Omental fat pad (tissue), 4 donors: ENCODE data around the gene ZNF318. TPM values are rescaled to one million over a fixed set of nuclear protein-coding genes. Genes with fewer than 3 reads are reported as not detected.
"Not testable (repeated sequence)": the region's sequence is repeated elsewhere in the genome, so short reads cannot be mapped to it uniquely, and the experiment has no call there.

ENCODE experiments used
- ATAC-seq: fragments of 150-250 bp; one replicate; pipeline ENCODE4 v1.9.1; 2016; ENCODE audit warnings: mild to moderate bottlenecking, moderate library complexity; ENCODE audit not compliant: low FRiP score
- DNase-seq: peaks from one replicate; pipeline ENCODE4 v3.0.0-alpha.2; 2019; ENCODE audit warnings: low spot score
- total RNA-seq, 4 donors: library from RNA; depleted of rRNA; stranded (reverse); fragments of >200 nt; gene quantifications; one replicate each; pipeline ENCODE4 v1.1.0, GENCODE V29; 2016
- TF ChIP-seq, protein P1 (sequence below), 3 donors: fragments of 450-650 bp; IDR thresholded peaks; one replicate each; pipeline ENCODE4 v1.5.1; 2016 to 2017; ENCODE audit warnings: antibody characterized with exemption in 3 of 3, mild to moderate bottlenecking in 3 of 3, moderate library complexity in 2 of 3

Gene ZNF318
- total RNA-seq, 4 donors from 2014 or later, result 9.2 to 15.8 (median 12.7) TPM

DNA sequence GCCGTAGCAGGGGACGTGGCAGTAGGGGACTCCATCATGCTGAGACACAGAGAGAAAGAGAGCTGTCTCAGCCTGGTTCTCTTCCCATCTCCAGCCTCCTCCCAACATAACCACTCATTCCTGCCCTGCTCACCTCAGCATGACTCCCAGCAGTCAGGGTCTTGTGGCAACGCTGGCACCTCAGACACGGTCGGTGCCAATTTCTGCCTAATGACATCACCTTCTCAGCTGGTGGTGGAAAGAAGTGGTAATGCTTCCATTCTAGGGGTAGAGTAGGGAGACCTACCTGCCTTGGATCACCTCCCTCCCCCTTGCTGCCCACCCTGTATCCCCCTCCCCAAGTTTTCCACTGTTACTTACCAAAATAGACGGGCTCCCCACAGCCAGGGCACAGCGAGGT, 63.4 kb downstream of the ZNF318 start:
- TF ChIP-seq, protein P1, sequence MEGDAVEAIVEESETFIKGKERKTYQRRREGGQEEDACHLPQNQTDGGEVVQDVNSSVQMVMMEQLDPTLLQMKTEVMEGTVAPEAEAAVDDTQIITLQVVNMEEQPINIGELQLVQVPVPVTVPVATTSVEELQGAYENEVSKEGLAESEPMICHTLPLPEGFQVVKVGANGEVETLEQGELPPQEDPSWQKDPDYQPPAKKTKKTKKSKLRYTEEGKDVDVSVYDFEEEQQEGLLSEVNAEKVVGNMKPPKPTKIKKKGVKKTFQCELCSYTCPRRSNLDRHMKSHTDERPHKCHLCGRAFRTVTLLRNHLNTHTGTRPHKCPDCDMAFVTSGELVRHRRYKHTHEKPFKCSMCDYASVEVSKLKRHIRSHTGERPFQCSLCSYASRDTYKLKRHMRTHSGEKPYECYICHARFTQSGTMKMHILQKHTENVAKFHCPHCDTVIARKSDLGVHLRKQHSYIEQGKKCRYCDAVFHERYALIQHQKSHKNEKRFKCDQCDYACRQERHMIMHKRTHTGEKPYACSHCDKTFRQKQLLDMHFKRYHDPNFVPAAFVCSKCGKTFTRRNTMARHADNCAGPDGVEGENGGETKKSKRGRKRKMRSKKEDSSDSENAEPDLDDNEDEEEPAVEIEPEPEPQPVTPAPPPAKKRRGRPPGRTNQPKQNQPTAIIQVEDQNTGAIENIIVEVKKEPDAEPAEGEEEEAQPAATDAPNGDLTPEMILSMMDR (IDR thresholded peaks at IDR 0.05), result no peak
- DNase-seq (no peak), ATAC-seq (no peak)

DNA sequence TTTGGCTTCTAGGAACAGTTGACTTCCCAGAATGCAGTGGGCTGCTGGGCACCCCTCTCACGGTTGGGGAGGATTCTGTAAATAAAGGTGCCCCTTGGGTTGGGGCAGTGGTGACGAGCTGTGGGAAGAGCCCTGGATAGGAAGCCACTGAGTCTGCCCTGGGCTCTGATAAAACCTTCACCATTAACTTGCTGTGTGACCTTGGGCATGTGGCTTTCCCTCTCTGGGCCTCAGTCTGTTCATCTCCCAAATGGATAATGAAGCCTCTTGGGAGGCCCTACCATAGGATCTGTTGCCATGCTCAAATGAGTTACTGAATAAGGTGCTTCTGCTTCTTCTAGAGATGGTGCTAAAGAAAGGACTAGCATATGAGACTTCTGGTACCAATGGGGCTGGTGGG, 64.6 kb downstream of the ZNF318 start:
- TF ChIP-seq, protein P1 (IDR thresholded peaks at IDR 0.05), result no peak
- DNase-seq (no peak), ATAC-seq (no peak)

DNA sequence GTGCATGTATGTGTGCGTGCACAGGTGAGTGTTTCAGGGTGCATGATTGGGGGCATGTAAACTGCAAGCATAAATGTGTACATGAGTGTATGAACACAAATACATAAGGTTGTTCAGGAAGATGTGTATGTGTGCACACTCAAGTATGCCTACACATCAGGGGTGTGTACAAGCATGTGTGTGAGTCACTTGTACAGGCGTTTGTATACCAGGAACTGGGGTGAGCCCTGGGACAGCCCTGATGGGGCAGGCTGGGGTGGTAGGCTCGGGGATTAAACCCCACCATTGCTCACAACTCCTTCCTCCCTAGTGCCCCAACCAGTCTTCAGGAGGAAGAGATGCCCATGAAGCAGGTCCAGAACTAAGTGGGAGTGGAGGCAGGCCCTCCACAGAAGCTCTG, 65.1 kb downstream of the ZNF318 start:
- TF ChIP-seq, protein P1 (IDR thresholded peaks at IDR 0.05), result no peak
- no peak for ATAC-seq
- no peak for DNase-seq

DNA sequence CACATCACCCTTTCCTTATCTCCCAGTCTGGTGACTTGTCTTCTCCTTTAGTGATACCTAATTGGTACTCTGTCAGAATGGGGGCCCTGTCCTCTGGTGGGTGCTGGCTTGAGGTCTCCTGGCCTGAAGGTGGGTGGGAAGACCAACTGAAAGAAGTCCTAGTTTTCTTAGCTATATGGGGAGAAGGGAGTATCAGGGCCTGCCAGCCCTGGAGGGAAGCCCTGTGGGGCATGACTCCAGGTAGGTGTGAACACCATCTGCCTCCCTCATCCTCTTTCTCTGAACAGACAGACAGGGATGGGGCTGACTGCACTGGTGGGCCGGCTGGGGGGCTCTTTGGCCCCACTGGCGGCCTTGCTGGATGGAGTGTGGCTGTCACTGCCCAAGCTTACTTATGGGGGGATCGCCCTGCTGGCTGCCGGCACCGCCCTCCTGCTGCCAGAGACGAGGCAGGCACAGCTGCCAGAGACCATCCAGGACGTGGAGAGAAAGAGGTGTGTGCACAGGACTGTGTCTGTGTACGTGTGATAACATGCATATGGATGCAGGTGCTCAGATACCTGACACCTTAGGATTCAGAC, 65.6 kb downstream of the ZNF318 start:
- TF ChIP-seq, protein P1 (IDR thresholded peaks at IDR 0.05), result no peak
- DNase-seq (no peak), ATAC-seq (no peak)

DNA sequence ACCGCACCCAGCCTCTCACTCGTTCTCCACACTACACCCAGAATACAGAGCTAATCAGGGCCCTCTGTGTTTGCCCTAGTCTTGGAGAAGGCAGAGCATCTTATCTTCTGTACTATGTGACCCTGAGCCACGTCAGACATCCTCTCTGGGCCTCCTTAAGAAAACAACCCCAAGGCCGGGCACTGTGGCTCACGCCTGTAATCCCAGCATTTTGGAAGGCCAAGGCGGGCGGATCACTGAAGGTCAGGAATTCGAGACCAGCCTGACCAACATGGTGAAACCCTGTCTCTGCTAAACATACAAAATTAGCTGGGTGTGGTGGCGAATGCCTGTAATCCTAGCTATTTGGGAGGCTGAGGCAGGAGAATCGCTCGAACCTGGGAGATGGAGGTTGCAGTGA, 66.4 kb downstream of the ZNF318 start:
- ATAC-seq, result not testable (repeated sequence)

DNA sequence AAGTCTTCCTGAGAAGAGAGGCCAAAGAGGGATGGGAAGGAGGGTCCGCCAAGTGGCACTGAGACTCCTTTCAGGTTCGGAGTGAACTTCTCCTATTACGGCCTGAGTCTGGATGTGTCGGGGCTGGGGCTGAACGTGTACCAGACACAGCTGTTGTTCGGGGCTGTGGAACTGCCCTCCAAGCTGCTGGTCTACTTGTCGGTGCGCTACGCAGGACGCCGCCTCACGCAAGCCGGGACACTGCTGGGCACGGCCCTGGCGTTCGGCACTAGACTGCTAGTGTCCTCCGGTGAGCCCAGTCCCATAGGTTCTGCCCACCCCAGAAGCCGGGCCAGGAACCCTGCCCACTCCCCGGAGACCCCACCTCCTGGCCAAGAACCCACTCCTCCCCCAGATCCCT, 67.3 kb downstream of the ZNF318 start:
- ATAC-seq, result no peak
- TF ChIP-seq, protein P1 (IDR thresholded peaks at IDR 0.05), result no peak
- DNase-seq, result no peak

More for the DNA sequence above, 66.4 kb downstream of the ZNF318 start:
- DNase-seq, result not testable (repeated sequence)

DNA sequence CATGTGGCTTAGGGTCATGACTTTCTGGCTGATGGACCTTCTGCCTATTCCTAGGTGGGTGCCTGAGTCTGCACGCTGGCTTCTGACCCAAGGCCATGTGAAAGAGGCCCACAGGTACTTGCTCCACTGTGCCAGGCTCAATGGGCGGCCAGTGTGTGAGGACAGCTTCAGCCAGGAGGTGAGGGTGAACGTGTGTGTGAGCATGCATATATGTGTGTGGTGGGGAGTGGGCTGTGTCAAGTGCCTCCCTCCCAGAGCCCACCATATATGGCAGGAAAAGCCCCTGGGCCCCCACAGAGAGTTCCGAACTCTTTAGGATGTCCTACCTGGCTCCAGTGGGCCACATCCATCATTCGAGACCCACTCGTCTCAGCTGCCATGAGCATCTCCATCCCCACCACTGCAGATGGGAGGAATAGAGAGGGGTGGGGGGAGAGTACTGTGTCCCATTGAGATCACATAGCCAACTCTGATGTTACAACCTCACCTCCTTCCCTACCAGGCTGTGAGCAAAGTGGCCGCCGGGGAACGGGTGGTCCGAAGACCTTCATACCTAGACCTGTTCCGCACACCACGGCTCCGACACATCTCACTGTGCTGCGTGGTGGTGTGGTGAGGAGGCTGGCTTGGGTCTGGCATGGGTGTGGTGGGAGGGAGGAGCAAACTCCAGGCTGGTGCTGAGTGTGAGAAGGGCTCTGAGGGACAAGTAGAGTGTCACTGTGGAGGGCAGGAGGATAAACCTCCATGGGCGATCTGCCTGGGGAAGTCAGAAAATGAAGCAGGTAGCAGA, 68.2 kb downstream of the ZNF318 start:
- TF ChIP-seq, protein P1 (IDR thresholded peaks at IDR 0.05), result no peak
- no peak for DNase-seq
- ATAC-seq, result no peak
